ENCODE results near the gene CPZ.

Gene CPZ

GRCh38 chr4:8637456-8637984, 45.0 kb downstream of the CPZ start:
- no peaks in the 10 kb centered on the region for H3K27me3 Mint-ChIP-seq (ENCODE audit: low read depth)
- no peaks in the 10 kb centered on the region for H3K36me3 Mint-ChIP-seq (ENCODE audit: low read depth)
- H3K9me3 Mint-ChIP-seq, result no peaks in the 10 kb centered on the region
- H3K4me1 Mint-ChIP-seq (ENCODE audit: low read depth), result no peaks in the 10 kb centered on the region
- no peak overlapping the region for H3K27ac Mint-ChIP-seq
- no peak overlapping the region for H3K4me3 Mint-ChIP-seq

- Mint-ChIP-seq H3K4me1 (ENCODE audit: low read depth) (no peaks in the 10 kb centered on the region), H3K9me3 (no peaks in the 10 kb centered on the region), H3K4me3 (no peak overlapping the region), H3K36me3 (ENCODE audit: low read depth) (no peaks in the 10 kb centered on the region), H3K27ac (no peak overlapping the region), H3K27me3 (ENCODE audit: low read depth) (no peaks in the 10 kb centered on the region)
Observed at GRCh38 chr4:8639021-8639420, 46.5 kb downstream of the CPZ start.

GRCh38 chr4:8639777-8640720, 47.5 kb downstream of the CPZ start:
- Mint-ChIP-seq H3K4me1 (ENCODE audit: low read depth) (no peaks in the 10 kb centered on the region), H3K9me3 (no peaks in the 10 kb centered on the region), H3K36me3 (ENCODE audit: low read depth) (no peaks in the 10 kb centered on the region)

GRCh38 chr4:8640816-8641215, 48.3 kb downstream of the CPZ start:
- Mint-ChIP-seq H3K36me3 (ENCODE audit: low read depth) (no peaks in the 10 kb centered on the region), H3K27me3 (ENCODE audit: low read depth) (no peaks in the 10 kb centered on the region), H3K9me3 (no peaks in the 10 kb centered on the region), H3K27ac (no peak overlapping the region), H3K4me1 (ENCODE audit: low read depth) (no peaks in the 10 kb centered on the region), H3K4me3 (no peak overlapping the region)

More at GRCh38 chr4:8639777-8640720, 47.5 kb downstream of the CPZ start:
- no peaks in the 10 kb centered on the region for H3K27me3 Mint-ChIP-seq (ENCODE audit: low read depth)
- H3K4me3 Mint-ChIP-seq, result no peak overlapping the region
- H3K27ac Mint-ChIP-seq, result no peak overlapping the region

- Mint-ChIP-seq H3K36me3 (ENCODE audit: low read depth) (no peaks in the 10 kb centered on the region), H3K4me3 (no peak overlapping the region), H3K9me3 (no peaks in the 10 kb centered on the region), H3K4me1 (ENCODE audit: low read depth) (no peaks in the 10 kb centered on the region), H3K27me3 (ENCODE audit: low read depth) (no peaks in the 10 kb centered on the region), H3K27ac (no peak overlapping the region)
Observed at GRCh38 chr4:8641256-8641655, 48.7 kb downstream of the CPZ start.

- Mint-ChIP-seq H3K27ac (no peak overlapping the region), H3K36me3 (ENCODE audit: low read depth) (no peaks in the 10 kb centered on the region), H3K4me3 (no peak overlapping the region), H3K4me1 (ENCODE audit: low read depth) (no peaks in the 10 kb centered on the region), H3K9me3 (no peaks in the 10 kb centered on the region), H3K27me3 (ENCODE audit: low read depth) (no peaks in the 10 kb centered on the region)
Observed at GRCh38 chr4:8641931-8642650, 49.5 kb downstream of the CPZ start.

GRCh38 chr4:8642651-8643321, 50.2 kb downstream of the CPZ start:
- no peak overlapping the region for H3K27ac Mint-ChIP-seq
- H3K4me3 Mint-ChIP-seq, result no peak overlapping the region
- no peaks in the 10 kb centered on the region for H3K36me3 Mint-ChIP-seq (ENCODE audit: low read depth)
- no peaks in the 10 kb centered on the region for H3K27me3 Mint-ChIP-seq (ENCODE audit: low read depth)
- H3K4me1 Mint-ChIP-seq (ENCODE audit: low read depth), result no peaks in the 10 kb centered on the region
- H3K9me3 Mint-ChIP-seq, result no peaks in the 10 kb centered on the region

- Mint-ChIP-seq H3K4me1 (ENCODE audit: low read depth) (no peaks in the 10 kb centered on the region), H3K27ac (no peak overlapping the region), H3K27me3 (ENCODE audit: low read depth) (no peaks in the 10 kb centered on the region), H3K9me3 (no peaks in the 10 kb centered on the region), H3K4me3 (no peak overlapping the region), H3K36me3 (ENCODE audit: low read depth) (no peaks in the 10 kb centered on the region)
Observed at GRCh38 chr4:8643441-8643840, 50.9 kb downstream of the CPZ start.

- Mint-ChIP-seq H3K36me3 (ENCODE audit: low read depth) (no peaks in the 10 kb centered on the region), H3K27ac (no peak overlapping the region), H3K9me3 (no peaks in the 10 kb centered on the region), H3K4me3 (no peak overlapping the region), H3K27me3 (ENCODE audit: low read depth) (no peaks in the 10 kb centered on the region), H3K4me1 (ENCODE audit: low read depth) (no peaks in the 10 kb centered on the region)
Observed at GRCh38 chr4:8643986-8644385, 51.4 kb downstream of the CPZ start.

- no peak overlapping the region for H3K27ac Mint-ChIP-seq
- H3K9me3 Mint-ChIP-seq, result no peaks in the 10 kb centered on the region
- no peaks in the 10 kb centered on the region for H3K36me3 Mint-ChIP-seq (ENCODE audit: low read depth)
- H3K27me3 Mint-ChIP-seq (ENCODE audit: low read depth), result no peaks in the 10 kb centered on the region
- H3K4me3 Mint-ChIP-seq, result no peak overlapping the region
- H3K4me1 Mint-ChIP-seq (ENCODE audit: low read depth), result no peaks in the 10 kb centered on the region
Observed at GRCh38 chr4:8644461-8644891, 51.9 kb downstream of the CPZ start.

- Mint-ChIP-seq H3K9me3 (no peaks in the 10 kb centered on the region), H3K36me3 (ENCODE audit: low read depth) (no peaks in the 10 kb centered on the region), H3K27me3 (ENCODE audit: low read depth) (no peaks in the 10 kb centered on the region), H3K4me1 (ENCODE audit: low read depth) (no peaks in the 10 kb centered on the region), H3K27ac (no peak overlapping the region), H3K4me3 (no peak overlapping the region)
Observed at GRCh38 chr4:8644966-8645752, 52.6 kb downstream of the CPZ start.

- Mint-ChIP-seq H3K27me3 (ENCODE audit: low read depth) (no peaks in the 10 kb centered on the region), H3K36me3 (ENCODE audit: low read depth) (no peaks in the 10 kb centered on the region), H3K9me3 (no peaks in the 10 kb centered on the region), H3K27ac (no peak overlapping the region), H3K4me3 (no peak overlapping the region), H3K4me1 (ENCODE audit: low read depth) (no peaks in the 10 kb centered on the region)
Observed at GRCh38 chr4:8645753-8646124, 53.2 kb downstream of the CPZ start.

GRCh38 chr4:8646296-8647093, 53.9 kb downstream of the CPZ start:
- Mint-ChIP-seq H3K27me3 (ENCODE audit: low read depth) (no peaks in the 10 kb centered on the region), H3K27ac (no peak overlapping the region), H3K9me3 (no peaks in the 10 kb centered on the region), H3K4me3 (no peak overlapping the region), H3K4me1 (ENCODE audit: low read depth) (no peaks in the 10 kb centered on the region), H3K36me3 (ENCODE audit: low read depth) (no peaks in the 10 kb centered on the region)
